GM18498 (cell line): ENCODE measurements around the gene EHF.
"Not testable (repeated sequence)": the region's sequence is repeated elsewhere in the genome, so short reads cannot be mapped to it uniquely, and the experiment has no call there.

ENCODE experiments used
- ATAC-seq: cut with Tn5 transposase; IDR thresholded peaks from one replicate; pipeline ENCODE4 v1.9.1; 2021; ENCODE audit warnings: mild to moderate bottlenecking, moderate library complexity; ENCODE audit not compliant: unreplicated experiment

Gene EHF

DNA sequence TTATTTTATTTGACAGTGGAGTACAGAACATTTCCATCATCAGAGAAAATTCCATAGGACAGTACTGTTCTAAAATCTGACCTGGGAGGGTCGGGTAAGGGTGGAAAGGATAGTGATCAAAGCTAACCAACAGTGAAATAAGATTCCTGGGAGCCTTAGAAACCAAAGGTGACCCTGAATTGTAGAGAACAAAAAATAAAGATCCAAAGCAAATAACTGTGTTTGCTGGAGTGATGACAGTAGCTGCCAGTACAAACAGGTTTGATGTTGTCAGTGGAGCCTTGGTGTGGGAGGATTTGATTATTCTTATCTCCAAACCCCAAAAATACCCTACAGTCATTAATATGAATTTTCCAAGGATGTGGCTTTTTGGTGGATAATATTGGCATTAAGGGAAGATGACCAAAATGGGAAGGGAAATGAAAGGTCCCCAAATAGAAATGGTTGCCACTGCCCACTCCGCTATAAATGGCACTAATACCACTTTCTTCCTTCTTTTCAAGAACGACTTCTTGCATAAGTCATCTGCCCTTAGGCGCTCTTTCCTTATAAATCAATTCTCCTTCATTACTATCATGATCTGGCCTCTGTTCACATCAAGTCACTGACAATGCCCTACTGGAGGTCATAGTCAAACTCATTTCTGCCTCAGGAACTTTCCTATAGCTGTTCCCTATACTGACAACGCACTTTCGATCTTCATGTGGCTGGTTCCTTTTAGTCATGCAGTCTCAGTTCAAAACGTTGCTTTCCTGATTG, 44.4 kb downstream of the EHF start:
- ATAC-seq = no peak

DNA sequence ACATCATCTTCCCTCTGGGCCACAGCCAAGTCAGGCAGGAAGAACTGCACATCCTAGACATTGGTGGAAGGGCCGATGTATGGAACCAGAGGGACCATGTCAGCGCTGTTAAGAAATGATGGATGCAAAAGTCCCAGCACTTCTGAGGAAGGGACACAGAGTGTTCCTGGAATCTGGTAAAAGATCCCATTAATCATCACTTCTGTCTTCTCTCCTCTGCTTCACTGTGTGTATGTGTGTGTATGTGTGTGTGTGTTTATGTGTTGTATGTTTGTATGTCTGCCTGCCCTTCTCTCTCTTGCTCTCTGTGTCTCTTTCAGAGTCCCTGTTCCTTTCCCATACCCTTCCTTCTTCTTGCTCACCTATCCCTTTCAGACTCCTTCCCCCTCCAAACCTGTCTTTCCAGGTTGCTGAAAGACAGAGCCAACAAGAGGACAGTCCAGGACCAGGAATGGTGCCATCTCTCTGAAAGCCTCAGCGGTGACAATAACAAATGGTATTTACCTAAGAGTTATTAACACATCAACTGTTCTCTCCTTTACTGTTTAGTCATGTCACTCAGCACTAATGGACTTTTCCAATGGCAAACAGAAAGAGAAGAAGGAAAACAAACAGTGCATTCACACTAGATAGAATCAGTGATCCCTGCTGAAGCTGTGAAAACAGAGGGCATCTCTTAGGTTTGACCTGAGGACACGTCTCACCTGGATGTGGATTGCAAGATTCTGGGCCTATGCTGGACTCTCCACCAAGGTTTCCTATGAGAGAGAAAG, 47.1 kb downstream of the EHF start:
- no peak for ATAC-seq

DNA sequence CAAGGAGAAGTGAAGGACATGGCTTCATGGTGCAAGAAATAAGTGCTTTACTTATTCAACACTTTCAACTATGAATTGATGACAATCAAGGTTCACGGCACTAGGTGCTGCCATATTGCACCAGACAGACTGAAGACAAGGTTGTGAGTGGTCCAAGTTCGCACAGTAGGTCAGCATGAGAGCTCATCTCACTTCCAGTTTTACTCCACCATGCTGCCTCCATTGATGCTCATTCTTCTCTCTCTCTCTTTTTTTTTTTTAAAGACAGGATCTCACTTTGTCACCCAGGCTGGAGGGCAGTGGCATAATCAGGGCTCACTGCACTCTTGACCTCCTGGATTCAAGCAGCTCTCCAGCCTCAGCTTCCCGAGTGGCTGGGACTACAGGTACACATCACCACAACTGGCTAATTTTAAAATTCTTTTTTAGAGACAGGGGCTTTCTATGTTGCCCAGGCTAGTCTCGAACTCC, 47.7 kb downstream of the EHF start:
- ATAC-seq = no peak

DNA sequence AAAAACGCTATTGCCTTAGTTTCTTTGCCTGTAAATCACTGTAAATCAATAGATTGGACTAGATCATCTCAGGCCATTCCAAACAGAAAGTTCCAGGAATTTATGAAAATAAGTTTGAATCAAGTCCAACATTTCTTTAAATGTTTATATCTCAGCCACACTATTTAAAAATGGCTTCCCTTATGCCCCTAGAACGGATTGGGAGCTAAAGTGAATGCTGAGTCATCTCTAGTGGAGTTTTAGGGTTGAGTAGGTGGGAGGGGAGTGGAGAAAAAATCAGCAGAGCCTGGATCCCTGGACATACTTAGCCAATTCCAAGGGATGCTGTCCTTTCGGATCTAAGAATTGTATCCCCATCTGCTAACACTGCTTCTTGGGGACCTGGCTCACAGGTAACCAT, 48.6 kb downstream of the EHF start:
- no peak for ATAC-seq

DNA sequence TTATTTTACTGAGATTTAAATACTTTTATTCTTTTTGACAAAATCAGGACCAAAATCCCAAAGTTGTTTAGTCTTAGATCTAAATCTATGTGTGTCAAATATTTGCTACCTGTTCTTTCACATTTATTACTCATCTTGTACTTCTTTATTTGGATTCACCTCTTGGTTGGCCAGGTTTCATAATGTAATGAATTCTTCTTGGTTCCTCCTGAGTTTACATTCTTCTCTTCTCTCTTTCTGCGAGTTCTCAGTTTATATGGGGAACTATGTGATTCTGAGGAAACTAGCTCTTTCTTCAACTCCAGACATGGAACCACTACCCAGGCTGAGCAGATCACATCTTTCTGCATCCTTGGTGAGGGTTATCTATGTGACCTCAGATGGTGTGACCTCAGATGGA, 50.2 kb downstream of the EHF start:
- no peak for ATAC-seq

DNA sequence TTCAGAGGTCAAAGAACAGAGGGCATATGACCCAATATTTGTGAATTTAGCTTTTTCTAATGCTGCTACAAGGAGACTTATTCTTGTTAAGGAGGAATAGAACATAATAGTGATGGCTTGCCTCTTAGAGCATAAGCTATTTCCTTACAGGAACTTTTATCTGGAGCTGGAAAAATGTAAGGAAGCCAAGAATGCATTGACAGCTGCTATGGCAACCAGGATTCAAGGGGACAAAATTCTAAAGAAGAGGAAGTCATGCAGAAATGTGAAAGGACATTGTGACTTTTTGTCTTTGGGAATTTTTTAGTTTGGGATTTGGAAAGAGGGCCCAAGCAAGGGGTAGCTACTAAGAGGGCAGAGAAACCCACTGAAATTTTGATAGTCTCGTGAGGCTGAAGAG, 51.1 kb downstream of the EHF start:
- no peak for ATAC-seq

DNA sequence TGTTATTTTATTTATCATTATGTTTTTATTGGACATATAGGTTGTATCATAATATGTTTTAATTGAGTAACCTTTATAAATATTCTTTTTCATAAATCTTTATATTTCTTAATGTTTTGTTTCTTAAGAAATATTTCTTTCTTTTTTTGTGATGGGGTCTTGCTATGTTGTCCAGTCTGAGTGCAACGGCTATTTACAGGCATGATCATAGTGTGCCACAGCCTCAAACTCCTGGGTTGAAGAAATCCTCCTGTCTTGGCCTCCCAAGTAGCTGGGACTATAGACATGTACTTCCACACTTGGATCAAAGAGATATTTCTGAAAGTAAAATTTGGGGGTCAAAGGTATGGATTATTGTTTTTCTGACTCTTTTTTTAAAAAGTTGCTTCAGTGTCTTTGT, 53.1 kb downstream of the EHF start:
- no peak for ATAC-seq

DNA sequence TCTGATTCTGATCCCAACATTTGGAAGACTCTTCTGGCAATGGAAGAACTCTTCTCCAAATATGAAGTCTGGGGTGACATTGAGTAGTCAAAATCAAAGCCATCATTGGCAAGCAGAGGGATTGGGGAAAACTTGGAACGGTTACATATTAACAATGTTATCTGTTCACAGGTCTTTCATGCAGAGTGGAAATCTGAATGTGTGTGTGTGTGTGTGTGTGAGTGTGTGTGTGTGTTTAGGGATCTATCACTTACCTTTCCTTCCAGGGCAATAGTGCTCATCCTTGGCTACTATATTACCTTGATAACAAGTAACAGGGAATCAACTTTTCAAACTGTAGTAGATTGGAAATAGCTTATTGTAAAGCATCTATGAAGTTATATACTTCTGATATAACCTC, 55.3 kb downstream of the EHF start:
- no peak for ATAC-seq

DNA sequence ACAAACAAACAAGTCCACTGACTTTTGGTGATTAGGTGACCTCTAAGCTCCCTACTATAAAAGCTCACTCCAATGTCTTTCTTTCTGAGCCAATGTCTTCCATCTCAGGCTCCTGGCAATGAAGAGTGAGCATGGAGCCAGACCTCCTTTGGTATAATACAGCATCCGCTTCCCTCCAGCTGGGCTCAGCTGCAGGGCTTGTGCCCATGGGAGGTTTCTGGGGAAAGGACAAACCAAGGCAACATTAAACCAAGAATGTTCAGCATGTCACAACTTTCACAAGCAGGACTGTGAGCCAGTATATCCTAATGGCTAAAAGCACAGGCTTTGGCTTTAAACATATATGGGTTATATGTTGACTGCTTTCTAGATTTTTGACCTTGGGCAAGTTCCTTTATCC, 58.8 kb downstream of the EHF start:
- no peak for ATAC-seq

DNA sequence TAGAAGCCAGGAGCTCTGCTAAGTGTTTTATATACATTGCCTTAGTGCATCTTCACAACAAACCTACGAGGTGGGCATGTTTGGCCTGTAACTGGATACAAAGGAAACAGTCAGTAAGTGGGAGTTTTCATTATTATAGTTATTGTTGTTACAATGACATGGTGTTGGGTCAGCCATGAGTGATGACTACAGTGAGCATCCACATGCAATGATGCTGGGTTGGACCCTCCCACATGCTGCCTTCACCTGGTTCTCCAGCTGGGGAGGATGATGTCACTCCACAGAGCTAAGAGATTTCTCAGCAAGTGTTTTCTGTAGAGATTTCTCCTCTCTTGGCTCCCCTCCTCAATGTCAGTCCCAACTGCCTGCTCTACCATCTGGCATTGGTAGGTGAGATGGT, 59.3 kb downstream of the EHF start:
- no peak for ATAC-seq

DNA sequence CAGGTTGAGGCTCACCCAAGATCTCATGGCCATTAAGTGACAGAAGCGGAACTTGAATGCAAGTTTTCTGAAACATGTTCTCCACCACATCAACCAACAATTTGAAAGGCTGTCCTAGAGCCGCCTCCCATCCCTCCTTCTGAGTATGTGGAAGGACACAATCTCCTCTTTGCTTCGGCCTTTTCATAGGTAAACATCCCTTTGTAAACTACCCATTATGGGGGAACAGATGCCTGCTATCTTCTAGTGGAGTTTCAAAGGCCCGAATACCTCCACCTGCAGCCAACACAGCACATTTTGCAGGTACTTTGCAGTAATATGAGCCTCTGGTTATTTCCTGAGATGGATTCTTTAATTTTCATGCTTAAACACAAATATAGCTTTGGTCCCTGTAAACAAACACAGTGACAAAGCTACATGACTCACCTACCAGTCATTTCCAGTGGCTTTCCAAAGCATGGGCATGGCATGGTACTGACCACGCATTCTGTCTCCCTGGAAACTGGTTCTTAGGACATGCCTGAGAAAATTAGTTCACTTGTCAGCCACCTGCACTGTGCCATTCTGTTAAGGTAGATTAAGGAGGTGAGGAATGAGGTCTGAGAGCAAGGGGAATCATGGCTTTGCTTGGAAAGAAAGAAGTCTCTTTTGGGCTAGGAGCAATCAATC, 60.2 kb downstream of the EHF start:
- ATAC-seq = no peak

DNA sequence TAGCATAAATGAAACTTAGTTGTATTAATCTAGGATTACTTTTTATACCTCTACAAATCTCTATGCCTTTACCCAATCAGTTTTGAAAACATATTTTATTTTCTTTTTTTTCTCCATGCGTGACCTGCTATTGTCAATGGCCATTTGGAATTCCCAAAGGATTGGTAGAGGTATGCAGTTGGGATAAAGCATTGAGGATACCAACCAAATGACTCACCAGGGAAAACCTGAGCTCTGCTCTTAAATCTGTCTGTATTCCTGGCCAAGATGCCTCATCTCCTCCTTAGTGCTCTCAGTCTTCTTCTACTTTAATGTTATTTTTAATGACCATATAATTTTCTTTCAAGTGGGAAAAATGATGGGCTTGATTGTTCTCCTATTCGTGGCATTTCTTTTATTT, 61.9 kb downstream of the EHF start:
- ATAC-seq = no peak

DNA sequence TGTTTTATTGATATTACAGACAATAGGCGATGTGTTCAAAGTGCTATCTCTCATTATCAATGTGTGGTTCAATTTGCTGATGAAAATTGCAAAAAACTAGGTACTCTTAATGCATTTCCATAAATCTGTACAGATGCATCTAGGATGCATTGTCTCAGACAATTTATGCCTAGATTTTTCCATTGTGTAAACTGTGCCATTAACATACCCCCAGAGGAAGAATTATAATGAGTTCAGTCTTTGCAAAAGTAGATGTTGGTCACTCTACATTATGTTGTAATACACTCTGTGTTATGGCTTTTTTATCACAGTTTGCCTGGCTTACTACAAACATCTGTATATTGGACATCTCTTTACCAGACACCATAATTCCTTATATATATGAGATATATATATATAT, 62.5 kb downstream of the EHF start:
- ATAC-seq = no peak

DNA sequence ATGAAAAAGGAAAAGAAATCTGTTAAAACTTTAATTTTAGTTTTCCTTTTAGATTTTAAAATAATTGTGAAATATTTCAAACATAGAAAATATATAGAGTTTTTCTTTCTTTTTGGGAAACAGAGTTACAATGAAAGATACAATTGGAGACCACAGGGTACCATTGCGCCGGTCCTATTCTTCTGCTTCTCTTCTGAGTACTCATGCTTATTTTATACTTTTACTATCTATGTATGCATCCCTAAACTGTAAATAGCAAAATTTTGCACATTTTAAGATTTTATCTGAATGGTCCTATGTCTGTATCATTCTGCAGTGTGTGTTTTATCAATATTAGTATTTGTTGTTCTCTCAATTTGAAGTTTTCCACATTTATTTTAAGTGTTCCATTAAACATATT, 65.0 kb downstream of the EHF start:
- ATAC-seq = no peak

DNA sequence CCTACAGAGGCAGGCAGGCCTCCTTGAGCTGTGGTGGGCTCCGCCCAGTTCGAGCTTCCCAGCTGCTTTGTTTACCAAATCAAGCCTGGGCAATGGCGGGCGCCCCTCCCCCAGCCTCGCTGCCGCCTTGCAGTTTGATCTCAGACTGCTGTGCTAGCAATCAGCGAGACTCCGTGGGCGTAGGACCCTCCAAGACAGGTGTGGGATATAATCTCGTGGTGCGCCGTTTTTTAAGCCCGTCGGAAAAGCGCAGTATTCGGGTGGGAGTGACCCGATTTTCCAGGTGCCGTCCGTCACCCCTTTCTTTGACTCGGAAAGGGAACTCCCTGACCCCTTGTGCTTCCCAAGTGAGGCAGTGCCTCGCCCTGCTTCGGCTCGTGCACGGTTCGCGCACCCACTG, 71.4 kb downstream of the EHF start:
- not testable (repeated sequence) for ATAC-seq

DNA sequence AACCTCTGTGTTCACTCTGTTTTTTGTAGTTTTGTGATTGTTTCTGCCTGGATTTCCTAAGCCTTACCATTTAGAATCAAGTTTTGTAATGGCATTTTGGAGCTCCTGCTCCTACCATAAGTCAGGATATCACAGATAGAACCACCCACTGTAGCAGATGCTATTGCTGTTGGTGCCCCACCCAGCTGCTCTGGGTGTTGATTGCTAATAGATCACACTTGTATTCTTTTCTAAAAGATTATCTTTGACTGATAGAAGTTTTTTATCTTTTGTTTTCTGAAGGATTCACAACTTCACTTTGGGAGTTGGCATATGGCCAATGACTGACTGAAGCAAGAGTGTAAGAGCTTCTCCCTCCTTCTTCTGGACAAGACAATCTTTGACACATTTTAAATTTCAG, 76.0 kb downstream of the EHF start:
- ATAC-seq = no peak

DNA sequence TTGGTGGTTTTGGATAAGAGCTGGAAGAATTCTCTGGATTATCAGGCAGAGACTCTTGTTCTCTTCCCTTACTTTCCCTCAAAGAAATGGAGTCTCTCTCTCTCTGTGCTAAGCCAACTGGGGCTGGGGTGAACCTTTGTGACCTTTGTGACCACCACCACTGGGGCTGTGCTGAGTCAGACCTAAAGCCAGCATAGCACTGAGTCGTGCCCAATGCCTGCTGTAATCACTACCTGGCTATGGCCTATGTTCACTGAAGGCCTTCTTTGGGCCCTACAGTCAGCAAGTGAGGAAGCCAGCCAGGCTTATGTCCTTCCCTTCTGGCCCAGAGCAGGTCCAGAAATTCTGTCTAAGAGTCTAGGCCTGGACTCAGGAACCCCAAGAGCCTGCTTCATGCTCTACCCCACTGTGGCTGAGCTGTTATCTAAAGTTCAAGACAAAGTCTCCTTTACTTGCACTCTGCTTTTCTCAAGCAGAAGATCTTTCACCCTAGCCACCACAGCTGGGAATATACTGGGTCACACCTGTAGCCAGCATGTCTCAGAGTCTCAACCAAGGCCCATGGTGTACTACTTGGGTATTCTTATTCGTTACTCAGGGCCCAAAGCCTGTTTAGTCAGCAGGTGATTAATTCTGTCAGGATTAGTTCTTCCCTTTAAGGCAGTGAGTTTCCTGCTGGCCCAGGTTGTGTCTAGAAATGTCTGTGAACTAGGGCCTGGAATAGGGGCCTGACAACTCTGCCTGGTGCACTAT, 86.0 kb downstream of the EHF start:
- no peak for ATAC-seq

DNA sequence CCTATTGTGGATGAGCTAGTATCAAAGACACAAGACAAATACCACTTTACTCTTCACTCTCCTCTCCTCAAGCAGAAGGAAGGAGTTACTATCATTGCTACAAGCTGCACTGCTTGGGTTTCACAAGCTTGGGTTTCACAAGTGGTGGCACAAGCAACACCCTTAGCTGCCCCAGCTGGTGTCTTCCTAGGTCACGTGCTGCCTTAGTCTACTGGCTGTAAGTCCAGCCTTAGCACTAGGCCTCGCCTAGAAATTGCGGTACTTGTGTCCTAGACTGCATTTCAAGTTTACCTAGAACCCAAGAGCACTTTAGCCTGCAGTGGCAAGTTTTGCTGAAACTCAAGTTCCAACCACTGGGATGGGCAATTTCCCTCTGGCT, 86.6 kb downstream of the EHF start:
- ATAC-seq = no peak
